ENCODE measurements around the gene SMTNL2. TPM values are rescaled to one million over a fixed set of nuclear protein-coding genes. Genes with fewer than 3 reads are reported as not detected.

Gene SMTNL2
- total and polyA plus RNA-seq, 2 donors (not counting 1 experiment from before 2014, with no cell fraction given) = 0.17 to 0.99 TPM

DNA sequence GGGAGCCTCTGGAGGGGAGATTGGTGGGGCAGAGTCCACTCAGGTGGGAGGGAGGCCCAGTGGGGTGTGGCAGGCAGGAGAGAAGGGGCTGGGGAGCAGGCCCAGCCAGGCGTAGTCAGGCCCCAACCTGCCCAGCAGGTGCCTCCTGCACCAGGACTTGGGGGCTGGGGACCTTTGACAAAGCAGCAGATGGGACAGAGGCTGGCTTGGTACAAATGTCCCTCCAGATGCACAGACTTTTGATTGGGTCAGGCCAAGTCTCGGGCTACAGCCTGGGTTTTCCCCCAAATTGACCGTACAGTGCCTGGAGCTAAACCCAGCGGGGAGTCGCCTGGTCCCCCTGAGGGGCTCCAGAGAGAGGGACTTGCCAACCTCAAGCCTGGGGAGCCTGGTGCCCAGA lies 24.4 kb upstream of the SMTNL2 start:
- Histone ChIP-seq H3K27ac (ENCODE audit: insufficient read depth, low read length) (no peak overlapping the region), H4K20me1 (ENCODE audit: control insufficient read depth, extremely low read depth, insufficient read depth, low read length) (no peaks in the 10 kb centered on the region), H3K79me2 (ENCODE audit: control insufficient read depth, insufficient read depth, low read length) (peaks cover 2% of the 10 kb centered on the region), H3K27me3 (ENCODE audit: control insufficient read depth, insufficient read depth, low read length) (no peaks in the 10 kb centered on the region), H3K9me3 (ENCODE audit: control insufficient read depth, insufficient read depth, low read depth, low read length) (no peaks in the 10 kb centered on the region), H3K4me1 (ENCODE audit: control insufficient read depth, extremely low read depth, insufficient read depth, low read length) (peaks cover 2% of the 10 kb centered on the region), H3K4me3 (replicated peaks in 1 of 4; ENCODE audit: control extremely low read depth in 1 of 4, insufficient read depth in 1 of 4, low read depth in 3 of 4, low read length in 4 of 4) (no peak overlapping the region), H2AFZ (ENCODE audit: low read length) (no peak overlapping the region), H3K36me3 (ENCODE audit: control insufficient read depth, insufficient read depth, low read length) (no peaks in the 10 kb centered on the region), H3K4me2 (ENCODE audit: extremely low read depth, insufficient read depth, low read length) (no peak overlapping the region), H3K9ac (ENCODE audit: insufficient read depth, low read length) (no peak overlapping the region)
- TF ChIP-seq EZH2 (IDR thresholded peaks at IDR 0.05; ENCODE audit: low read length, missing control alignments) = no peak
- TF ChIP-seq, protein P1, sequence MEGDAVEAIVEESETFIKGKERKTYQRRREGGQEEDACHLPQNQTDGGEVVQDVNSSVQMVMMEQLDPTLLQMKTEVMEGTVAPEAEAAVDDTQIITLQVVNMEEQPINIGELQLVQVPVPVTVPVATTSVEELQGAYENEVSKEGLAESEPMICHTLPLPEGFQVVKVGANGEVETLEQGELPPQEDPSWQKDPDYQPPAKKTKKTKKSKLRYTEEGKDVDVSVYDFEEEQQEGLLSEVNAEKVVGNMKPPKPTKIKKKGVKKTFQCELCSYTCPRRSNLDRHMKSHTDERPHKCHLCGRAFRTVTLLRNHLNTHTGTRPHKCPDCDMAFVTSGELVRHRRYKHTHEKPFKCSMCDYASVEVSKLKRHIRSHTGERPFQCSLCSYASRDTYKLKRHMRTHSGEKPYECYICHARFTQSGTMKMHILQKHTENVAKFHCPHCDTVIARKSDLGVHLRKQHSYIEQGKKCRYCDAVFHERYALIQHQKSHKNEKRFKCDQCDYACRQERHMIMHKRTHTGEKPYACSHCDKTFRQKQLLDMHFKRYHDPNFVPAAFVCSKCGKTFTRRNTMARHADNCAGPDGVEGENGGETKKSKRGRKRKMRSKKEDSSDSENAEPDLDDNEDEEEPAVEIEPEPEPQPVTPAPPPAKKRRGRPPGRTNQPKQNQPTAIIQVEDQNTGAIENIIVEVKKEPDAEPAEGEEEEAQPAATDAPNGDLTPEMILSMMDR (conservative IDR thresholded peaks at IDR 0.05 in 1 of 2, IDR thresholded peaks at IDR 0.05 in 1 of 2; ENCODE audit: low read depth in 1 of 2, low read length in 2 of 2) = no peak
- DNase-seq (ENCODE audit: low read depth in 2 of 2) = no peak

- DNase-seq (ENCODE audit: low read depth in 2 of 2) = no peak
- Histone ChIP-seq H2AFZ (ENCODE audit: low read length) (no peak within 1 kb of the TSS), H3K36me3 (ENCODE audit: control insufficient read depth, insufficient read depth, low read length) (no peaks in the 10 kb centered on the region), H3K79me2 (ENCODE audit: control insufficient read depth, insufficient read depth, low read length) (no peaks in the 10 kb centered on the region), H3K4me1 (ENCODE audit: control insufficient read depth, extremely low read depth, insufficient read depth, low read length) (peaks cover 2% of the 10 kb centered on the region), H3K27ac (ENCODE audit: insufficient read depth, low read length) (no peak within 1 kb of the TSS), H4K20me1 (ENCODE audit: control insufficient read depth, extremely low read depth, insufficient read depth, low read length) (no peaks in the 10 kb centered on the region), H3K4me2 (ENCODE audit: extremely low read depth, insufficient read depth, low read length) (no peak within 1 kb of the TSS), H3K4me3 (replicated peaks in 1 of 4; ENCODE audit: control extremely low read depth in 1 of 4, insufficient read depth in 1 of 4, low read depth in 3 of 4, low read length in 4 of 4) (no peak within 1 kb of the TSS), H3K9me3 (ENCODE audit: control insufficient read depth, insufficient read depth, low read depth, low read length) (no peaks in the 10 kb centered on the region), H3K9ac (ENCODE audit: insufficient read depth, low read length) (no peak within 1 kb of the TSS), H3K27me3 (ENCODE audit: control insufficient read depth, insufficient read depth, low read length) (no peaks in the 10 kb centered on the region)
- no peak for TF ChIP-seq EZH2 (IDR thresholded peaks at IDR 0.05; ENCODE audit: low read length, missing control alignments)
- TF ChIP-seq, protein P1 (conservative IDR thresholded peaks at IDR 0.05 in 1 of 2, IDR thresholded peaks at IDR 0.05 in 1 of 2; ENCODE audit: low read depth in 1 of 2, low read length in 2 of 2) = no peak
Observed at GRCh38 chr17:4560421-4560820, 23.9 kb upstream of the SMTNL2 start, which contains the start of gene GGT6. Gene GGT6, minus strand, starts transcription at chr17:4560577. Its CDS starts 56 bp downstream, at chr17:4560521.

- Histone ChIP-seq H3K36me3 (ENCODE audit: control insufficient read depth, insufficient read depth, low read length) (no peaks in the 10 kb centered on the region), H3K4me3 (replicated peaks in 1 of 4; ENCODE audit: control extremely low read depth in 1 of 4, insufficient read depth in 1 of 4, low read depth in 3 of 4, low read length in 4 of 4) (no peak overlapping the region), H3K27me3 (ENCODE audit: control insufficient read depth, insufficient read depth, low read length) (no peaks in the 10 kb centered on the region), H3K79me2 (ENCODE audit: control insufficient read depth, insufficient read depth, low read length) (no peaks in the 10 kb centered on the region), H3K27ac (ENCODE audit: insufficient read depth, low read length) (no peak overlapping the region), H3K4me2 (ENCODE audit: extremely low read depth, insufficient read depth, low read length) (no peak overlapping the region), H4K20me1 (ENCODE audit: control insufficient read depth, extremely low read depth, insufficient read depth, low read length) (no peaks in the 10 kb centered on the region), H2AFZ (ENCODE audit: low read length) (no peak overlapping the region), H3K9ac (ENCODE audit: insufficient read depth, low read length) (no peak overlapping the region), H3K9me3 (ENCODE audit: control insufficient read depth, insufficient read depth, low read depth, low read length) (no peaks in the 10 kb centered on the region), H3K4me1 (ENCODE audit: control insufficient read depth, extremely low read depth, insufficient read depth, low read length) (no peaks in the 10 kb centered on the region)
- no peak for TF ChIP-seq EZH2 (IDR thresholded peaks at IDR 0.05; ENCODE audit: low read length, missing control alignments)
- TF ChIP-seq, protein P1 (conservative IDR thresholded peaks at IDR 0.05 in 1 of 2, IDR thresholded peaks at IDR 0.05 in 1 of 2; ENCODE audit: low read depth in 1 of 2, low read length in 2 of 2) = peak in 1 of 2 donors; percentile 23
- peak in 1 of 2 donors; percentile 51 for DNase-seq (ENCODE audit: low read depth in 2 of 2)
Observed at GRCh38 chr17:4560837-4561256, 23.5 kb upstream of the SMTNL2 start.
